ENCODE measurements around the gene NRP2. TPM values are rescaled to one million over a fixed set of nuclear protein-coding genes. Genes with fewer than 3 reads are reported as not detected.

The NRP2 gene
- total and polyA plus RNA-seq, 2 of the 13 experiments (the other 11 are each of a cell fraction or from before 2014, with no cell fraction given) = 0.65 to 1.4 TPM

- TF ChIP-seq TFAP4 (IDR thresholded peaks at IDR 0.05; ENCODE audit: borderline replicate concordance, low read depth) (no peak), CBX1 (IDR thresholded peaks at IDR 0.05; ENCODE audit: low read depth) (no peak), MLX (CRISPR knock-in tag; IDR thresholded peaks at IDR 0.05) (no peak), ZSCAN9 (CRISPR knock-in tag; IDR thresholded peaks at IDR 0.05; ENCODE audit: borderline replicate concordance) (no peak), HOXA5 (CRISPR knock-in tag; IDR thresholded peaks at IDR 0.05) (no peak), MTA3 (CRISPR knock-in tag; IDR thresholded peaks at IDR 0.05) (no peak)
These were observed 66.8 kb downstream of the NRP2 start (continued) for GRCh38 chr2:205749078-205749477.

- Histone ChIP-seq H3K79me2 (ENCODE audit: insufficient read depth, low read length) (no peaks in the 10 kb centered on the region), H3K27ac (ENCODE audit: extremely low read length, insufficient read depth, low read length) (no peak overlapping the region), H3K4me3 (replicated peaks in 1 of 3; ENCODE audit: insufficient read depth in 1 of 3, low read depth in 2 of 3, low read length in 3 of 3) (no peak overlapping the region), H3K9ac (ENCODE audit: insufficient read depth, low read depth, low read length) (no peak overlapping the region), H2AFZ (ENCODE audit: low read length) (no peak overlapping the region), H3K27me3 (ENCODE audit: control insufficient read depth in 1 of 2, insufficient read depth in 2 of 2, low read length in 2 of 2) (peaks cover 0 to 3% of the 10 kb centered on the region in 2 experiments; a peak in 2 of 5 replicates), H3K4me1 (ENCODE audit: insufficient read depth, low read length) (peaks cover 8% of the 10 kb centered on the region), H3K4me2 (ENCODE audit: low read depth, low read length) (no peak overlapping the region), H4K20me1 (ENCODE audit: insufficient read depth, low read length) (no peaks in the 10 kb centered on the region), H3K36me3 (replicated peaks in 1 of 2; ENCODE audit: control insufficient read depth in 1 of 2, insufficient read depth in 2 of 2, low read length in 2 of 2) (no peaks in the 10 kb centered on the region), H3K9me3 (ENCODE audit: low read length) (no peaks in the 10 kb centered on the region)
- FAIRE-seq (no peak), ATAC-seq (no peak), DNase-seq (ENCODE audit: low spot score) (no peak)
- BruUV-seq (replicated peaks) = no TSS peak
- intact Hi-C loops (cut with micrococcal nuclease; ENCODE audit: unreplicated experiment) = no loop called here
- POLR2A ChIA-PET = no interaction called here
- no peak for TF ChIP-seq MTA3 (CRISPR knock-in tag; IDR thresholded peaks at IDR 0.05)
- TF ChIP-seq IRF9 (CRISPR knock-in tag; IDR thresholded peaks at IDR 0.05; ENCODE audit: borderline replicate concordance) = no peak
- TF ChIP-seq AKAP8 (CRISPR knock-in tag; IDR thresholded peaks at IDR 0.05) = no peak
- no peak for TF ChIP-seq ZNF564 (CRISPR knock-in tag; IDR thresholded peaks at IDR 0.05)
- TF ChIP-seq GRHL1 (CRISPR knock-in tag; conservative IDR thresholded peaks at IDR 0.05) = no peak
- TF ChIP-seq PCBP1 (IDR thresholded peaks at IDR 0.05; ENCODE audit: borderline replicate concordance, low read depth, low read length) = no peak
- TF ChIP-seq ATF4 (CRISPR knock-in tag; IDR thresholded peaks at IDR 0.05) = no peak
- no peak for TF ChIP-seq KAT8 (CRISPR knock-in tag; IDR thresholded peaks at IDR 0.05)
- TF ChIP-seq MTF1 (CRISPR knock-in tag; IDR thresholded peaks at IDR 0.05) = no peak
- 27% methylated on average over 3 of the region's 3 CpGs for WGBS (ENCODE audit: low lambda C conversion rate)
- CTCF ChIA-PET (ENCODE audit: low intra/inter-chr PET ratio, low total read pairs) = no interaction called here
- in situ Hi-C loops (cut with HindIII; ENCODE audit: extremely low pct_ligation_motif_present, low pct_unique_long_range_greater_than_20kb) = no loop called here
These were observed 68.5 kb downstream of the NRP2 start for GRCh38 chr2:205750797-205751196.
